DND-41 (cell line): ENCODE measurements around the gene WNT7B.
A peak's percentile ranks its signal among the peaks of the same experiment; 100 is the strongest.

Source experiments
- CTCF ChIP-seq: IDR thresholded peaks from 2 replicates; pipeline ENCODE4 v1.5.1; 2012; ENCODE audit warnings: borderline replicate concordance, low read length, moderate library complexity, mild to moderate bottlenecking; ENCODE audit not compliant: poor library complexity, severe bottlenecking; ENCODE audit errors: extremely low read depth
- EZH2 ChIP-seq: IDR thresholded peaks from 3 replicates; pipeline ENCODE4 v1.6.1; 2012; ENCODE audit warnings: borderline replicate concordance, low read depth, mild to moderate bottlenecking, moderate library complexity, low read length, inconsistent platforms; ENCODE audit not compliant: severe bottlenecking

- peak; percentile 99 for TF ChIP-seq CTCF
- no peak for TF ChIP-seq EZH2
Measured at GRCh38 chr22:45994491-45995404, 17.8 kb upstream of the WNT7B start.
